GM13977 (cell line): Measurements from ENCODE around the gene EIF2AK3.

Experiments used
- DNase-seq: peaks from one replicate; pipeline ENCODE4 v3.0.0; 2012; ENCODE audit warnings: low spot score
- in situ Hi-C: fragments of 300-500 bp; cut with MboI; formaldehyde crosslinking; loops from one replicate; pipeline ENCODE4 v1.12.0; 2022; ENCODE audit warnings: low sequenced_read_pairs, low pct_unique_long_range_greater_than_20kb, mixed read lengths, inconsistent platforms; ENCODE audit not compliant: unreplicated experiment
- TF ChIP-seq, protein P1 (sequence below): IDR thresholded peaks from 2 replicates; pipeline ENCODE4 v1.5.1; 2012; ENCODE audit warnings: mild to moderate bottlenecking, control low read depth; ENCODE audit not compliant: insufficient read depth; ENCODE audit errors: extremely low read depth, missing control alignments

The EIF2AK3 gene

DNA sequence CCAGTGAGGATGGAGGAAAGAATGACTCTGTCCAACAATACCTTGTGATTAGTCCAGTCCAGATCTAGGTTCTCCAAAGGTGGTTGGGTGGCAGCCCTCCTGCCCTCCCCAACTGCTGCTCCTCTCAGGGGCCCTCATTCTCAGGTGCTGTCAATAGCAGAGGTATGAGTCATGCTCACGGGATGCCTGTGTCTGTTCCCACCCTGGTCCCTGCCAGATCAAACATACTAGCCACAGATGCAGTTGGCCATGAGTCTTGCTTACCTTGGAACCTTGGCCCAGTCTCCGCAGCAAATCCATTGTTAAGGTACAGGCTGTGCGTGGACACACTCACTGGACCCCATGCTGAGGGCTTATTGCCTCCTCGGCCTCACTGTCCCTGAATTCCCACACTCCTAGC, 39.3 kb upstream of the EIF2AK3 start:
- no peak for DNase-seq
- in situ Hi-C loops = loop anchor here (10.0 to 25.0 kb wide), 2 partner anchors 92 to 279 kb away; no protein-coding TSS in a partner anchor
- TF ChIP-seq, protein P1, sequence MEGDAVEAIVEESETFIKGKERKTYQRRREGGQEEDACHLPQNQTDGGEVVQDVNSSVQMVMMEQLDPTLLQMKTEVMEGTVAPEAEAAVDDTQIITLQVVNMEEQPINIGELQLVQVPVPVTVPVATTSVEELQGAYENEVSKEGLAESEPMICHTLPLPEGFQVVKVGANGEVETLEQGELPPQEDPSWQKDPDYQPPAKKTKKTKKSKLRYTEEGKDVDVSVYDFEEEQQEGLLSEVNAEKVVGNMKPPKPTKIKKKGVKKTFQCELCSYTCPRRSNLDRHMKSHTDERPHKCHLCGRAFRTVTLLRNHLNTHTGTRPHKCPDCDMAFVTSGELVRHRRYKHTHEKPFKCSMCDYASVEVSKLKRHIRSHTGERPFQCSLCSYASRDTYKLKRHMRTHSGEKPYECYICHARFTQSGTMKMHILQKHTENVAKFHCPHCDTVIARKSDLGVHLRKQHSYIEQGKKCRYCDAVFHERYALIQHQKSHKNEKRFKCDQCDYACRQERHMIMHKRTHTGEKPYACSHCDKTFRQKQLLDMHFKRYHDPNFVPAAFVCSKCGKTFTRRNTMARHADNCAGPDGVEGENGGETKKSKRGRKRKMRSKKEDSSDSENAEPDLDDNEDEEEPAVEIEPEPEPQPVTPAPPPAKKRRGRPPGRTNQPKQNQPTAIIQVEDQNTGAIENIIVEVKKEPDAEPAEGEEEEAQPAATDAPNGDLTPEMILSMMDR = no peak

DNA sequence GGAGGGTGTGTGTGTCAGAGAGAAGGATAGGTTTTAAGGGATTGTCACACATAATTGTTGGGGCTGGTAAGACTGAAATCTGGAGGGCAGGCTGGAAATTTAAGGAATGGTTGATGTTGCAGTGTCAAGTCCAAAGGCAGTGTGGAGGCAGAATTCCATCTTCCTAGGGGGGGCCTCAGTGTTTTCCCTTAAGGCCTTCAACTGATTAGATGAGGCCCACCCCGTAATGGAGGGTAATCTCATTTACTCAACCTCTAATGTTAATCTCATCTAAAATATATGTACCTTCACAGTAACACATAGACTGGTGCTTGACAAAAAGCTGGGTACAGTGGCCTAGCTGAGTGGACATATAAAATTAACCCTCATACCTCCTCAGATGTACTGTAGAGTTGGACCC, 33.4 kb upstream of the EIF2AK3 start:
- in situ Hi-C loops = loop anchor here (10.0 to 25.0 kb wide), 2 partner anchors 86 to 273 kb away; no protein-coding TSS in a partner anchor

DNA sequence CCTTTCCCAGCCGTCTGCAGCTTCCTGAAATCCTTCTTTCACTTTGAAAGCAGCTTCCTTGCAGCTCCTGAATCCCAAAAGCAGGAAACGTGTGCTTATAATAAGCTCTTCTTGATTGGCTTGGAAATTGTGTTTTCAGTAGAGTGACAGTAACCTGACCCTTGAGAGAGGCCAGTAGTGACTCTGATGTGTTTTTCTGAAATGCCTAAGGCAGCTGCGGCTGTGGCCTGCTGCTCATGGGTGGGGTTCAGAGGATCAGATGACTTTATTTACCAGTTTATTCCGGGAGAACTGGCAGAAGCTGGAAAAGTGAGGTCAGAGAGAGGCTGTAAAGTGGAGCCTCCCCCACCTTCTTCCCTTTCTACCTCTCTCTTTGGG, 32.3 kb upstream of the EIF2AK3 start:
- TF ChIP-seq, protein P1 = no peak
- no peak for DNase-seq
- in situ Hi-C loops = loop anchor here (25.0 kb wide), 1 partner anchor 272 kb away; no protein-coding TSS in a partner anchor

More for the DNA sequence above, 33.4 kb upstream of the EIF2AK3 start:
- TF ChIP-seq, protein P1 = no peak
- DNase-seq = no peak

DNA sequence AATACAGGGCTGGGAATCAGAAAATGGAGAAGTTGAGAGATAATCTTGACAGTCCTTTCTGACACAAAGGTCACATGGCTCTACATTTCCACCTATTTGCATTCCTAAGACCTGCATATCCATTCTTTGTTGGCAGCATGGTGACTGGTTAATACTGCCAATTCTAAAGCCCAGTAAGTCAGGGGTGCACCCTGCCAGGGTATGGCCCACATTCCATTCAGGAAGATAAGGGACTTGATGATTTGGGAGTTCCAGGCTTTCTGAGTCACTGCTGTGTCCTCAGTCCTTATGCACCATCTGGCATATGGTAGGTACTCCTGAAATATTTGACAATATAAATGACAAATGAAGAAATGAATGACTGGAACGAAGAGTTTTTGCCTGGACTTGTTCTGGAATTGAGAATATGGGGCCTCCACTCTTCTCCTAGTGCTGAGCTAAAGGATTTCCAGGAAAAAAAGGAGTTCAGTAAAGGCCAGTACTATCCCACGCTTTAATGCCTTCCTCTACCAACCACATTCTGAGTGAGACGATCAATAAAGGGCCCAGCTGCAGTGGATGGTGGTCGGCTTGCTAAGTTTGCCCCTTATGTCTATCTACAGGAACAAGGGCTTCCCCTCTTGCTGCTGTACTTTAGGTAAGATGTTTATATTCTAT, 31.7 kb upstream of the EIF2AK3 start:
- TF ChIP-seq, protein P1 = no peak
- no peak for DNase-seq
- in situ Hi-C loops = loop anchor here (25.0 kb wide), 1 partner anchor 272 kb away; no protein-coding TSS in a partner anchor

DNA sequence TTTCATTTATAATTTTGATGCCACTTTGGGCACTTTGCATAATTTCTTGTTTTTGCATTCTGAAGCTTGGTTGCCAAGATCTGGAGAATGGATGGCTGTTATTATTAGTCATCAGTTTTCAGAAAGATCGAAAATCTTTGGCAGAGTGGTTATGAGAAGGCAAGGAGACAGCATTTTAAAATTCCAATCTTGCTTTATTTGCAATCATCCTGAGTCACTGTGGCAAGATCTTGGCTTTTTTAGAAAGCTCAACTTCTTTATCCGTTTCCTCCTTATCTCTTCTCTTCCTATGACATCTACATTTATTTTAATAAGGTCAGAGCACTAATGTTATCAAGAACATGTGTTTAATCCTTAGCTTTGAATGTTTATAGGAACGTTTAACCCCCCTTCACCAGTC, 31.1 kb upstream of the EIF2AK3 start:
- in situ Hi-C loops = loop anchor here (25.0 kb wide), 1 partner anchor 271 kb away; no protein-coding TSS in a partner anchor
- DNase-seq = no peak
- TF ChIP-seq, protein P1 = no peak

DNA sequence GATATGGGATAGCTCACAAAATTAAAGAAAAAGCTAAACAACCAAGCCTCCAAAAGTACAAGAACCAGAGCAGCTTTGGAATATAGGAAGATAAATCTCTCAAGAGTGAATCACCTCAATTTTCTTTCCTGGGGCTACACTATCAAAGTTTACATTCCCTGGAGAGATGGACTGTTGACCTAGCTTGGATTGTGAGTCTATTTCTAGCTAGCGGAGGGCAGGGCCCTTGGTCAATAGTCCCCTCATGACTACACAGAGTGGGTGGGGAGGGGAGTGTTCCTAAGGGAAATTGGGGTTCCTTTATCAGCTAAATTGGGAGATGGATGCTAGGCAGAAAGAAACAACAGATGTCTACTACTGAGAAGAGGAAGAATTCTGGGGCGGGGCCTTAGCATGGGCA, 29.9 kb upstream of the EIF2AK3 start:
- in situ Hi-C loops = loop anchor here (25.0 kb wide), 1 partner anchor 270 kb away; no protein-coding TSS in a partner anchor
- TF ChIP-seq, protein P1 = no peak
- DNase-seq = no peak

DNA sequence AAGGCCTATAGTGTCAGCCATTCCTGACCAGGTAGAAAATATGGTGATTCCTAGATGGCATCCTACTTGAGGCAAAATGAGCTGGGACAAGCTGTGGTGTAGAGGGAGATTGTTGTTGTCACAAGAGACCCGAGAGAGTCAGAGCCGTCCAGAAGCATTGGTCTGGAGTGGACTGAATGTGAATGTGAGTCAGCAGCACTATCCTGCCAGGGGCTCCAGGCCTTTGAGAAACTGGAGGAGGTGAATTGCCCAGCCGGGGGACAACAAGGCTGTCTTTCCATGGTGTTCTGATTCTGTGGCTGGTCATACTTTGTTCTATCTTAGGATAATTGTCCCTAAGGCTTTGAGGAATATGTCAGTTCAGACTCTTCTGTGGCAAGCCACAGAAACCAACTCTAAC, 29.4 kb upstream of the EIF2AK3 start:
- TF ChIP-seq, protein P1 = no peak
- DNase-seq = no peak
- in situ Hi-C loops = loop anchor here (25.0 kb wide), 1 partner anchor 269 kb away; no protein-coding TSS in a partner anchor
